ENCODE measurements around the gene TMTC2.
"Not testable (repeated sequence)": the region's sequence is repeated elsewhere in the genome, so short reads cannot be mapped to it uniquely, and the experiment has no call there.

TMTC2 gene

GRCh38 chr12:83097643-83098342 is 411.1 kb downstream of the TMTC2 start:
- DNase-seq = no peak

- DNase-seq = no peak
Observed at GRCh38 chr12:83099436-83099835, 412.7 kb downstream of the TMTC2 start.

GRCh38 chr12:83102499-83102898 is 415.8 kb downstream of the TMTC2 start:
- DNase-seq = no peak

GRCh38 chr12:83106873-83107272 is 420.2 kb downstream of the TMTC2 start:
- DNase-seq = peak; percentile 3

GRCh38 chr12:83110424-83110823 is 423.7 kb downstream of the TMTC2 start:
- no peak for DNase-seq

- no peak for DNase-seq
Observed at GRCh38 chr12:83113945-83114344, 427.2 kb downstream of the TMTC2 start.

GRCh38 chr12:83114966-83115365 is 428.3 kb downstream of the TMTC2 start:
- no peak for DNase-seq

GRCh38 chr12:83117926-83118325 is 431.2 kb downstream of the TMTC2 start:
- not testable (repeated sequence) for DNase-seq

GRCh38 chr12:83121897-83122622 is 435.4 kb downstream of the TMTC2 start:
- DNase-seq = no peak

GRCh38 chr12:83122623-83122934 is 435.9 kb downstream of the TMTC2 start:
- no peak for DNase-seq

- no peak for DNase-seq
Observed at GRCh38 chr12:83123039-83123438, 436.3 kb downstream of the TMTC2 start.

- DNase-seq = no peak
Observed at GRCh38 chr12:83128540-83128939, 441.8 kb downstream of the TMTC2 start.

- no peak for DNase-seq
Observed at GRCh38 chr12:83130178-83130577, 443.5 kb downstream of the TMTC2 start.

GRCh38 chr12:83132360-83132759 is 445.7 kb downstream of the TMTC2 start:
- no peak for DNase-seq

- DNase-seq = no peak
Observed at GRCh38 chr12:83136411-83136810, 449.7 kb downstream of the TMTC2 start.

GRCh38 chr12:83140135-83140534 is 453.4 kb downstream of the TMTC2 start:
- no peak for DNase-seq

- DNase-seq = no peak
Observed at GRCh38 chr12:83141460-83141994, 454.8 kb downstream of the TMTC2 start.

GRCh38 chr12:83142914-83143313 is 456.2 kb downstream of the TMTC2 start:
- DNase-seq = no peak

- peak; percentile 44 for DNase-seq
Observed at GRCh38 chr12:83143950-83144349, 457.2 kb downstream of the TMTC2 start.

GRCh38 chr12:83145325-83145840 is 458.7 kb downstream of the TMTC2 start:
- DNase-seq = no peak

- DNase-seq = no peak
Observed at GRCh38 chr12:83147341-83147740, 460.6 kb downstream of the TMTC2 start.

GRCh38 chr12:83149987-83150386 is 463.3 kb downstream of the TMTC2 start:
- DNase-seq = no peak

GRCh38 chr12:83150465-83151189 is 463.9 kb downstream of the TMTC2 start:
- DNase-seq = no peak

- no peak for DNase-seq
Observed at GRCh38 chr12:83153177-83153576, 466.5 kb downstream of the TMTC2 start.
